ENCODE measurements around the gene DOC2B.
A peak's percentile ranks its signal among the peaks of the same experiment; 100 is the strongest.
"Not testable (repeated sequence)": the region's sequence is repeated elsewhere in the genome, so short reads cannot be mapped to it uniquely, and the experiment has no call there.

The DOC2B gene

GRCh38 chr17:144936-145670 is 36.3 kb downstream of the DOC2B start:
- DNase-seq (ENCODE audit: low read depth): no peak

GRCh38 chr17:143785-144281 is 37.6 kb downstream of the DOC2B start:
- DNase-seq (ENCODE audit: low read depth): peak; percentile 21

- no peak for DNase-seq (ENCODE audit: low read depth)
Measured at GRCh38 chr17:142876-143784, 38.3 kb downstream of the DOC2B start.

- DNase-seq (ENCODE audit: low read depth): no peak
Measured at GRCh38 chr17:142102-142661, 39.3 kb downstream of the DOC2B start.

GRCh38 chr17:139401-140205 is 41.8 kb downstream of the DOC2B start:
- DNase-seq (ENCODE audit: low read depth): not testable (repeated sequence)

- DNase-seq (ENCODE audit: low read depth): not testable (repeated sequence)
Measured at GRCh38 chr17:137166-137807, 44.2 kb downstream of the DOC2B start, which contains the start of gene SCGB1C2. TSS of gene SCGB1C2 (plus strand) at chr17:137569. CDS start at chr17:137591, 22 bp downstream.

- not testable (repeated sequence) for DNase-seq (ENCODE audit: low read depth)
Measured at GRCh38 chr17:136531-136930, 44.9 kb downstream of the DOC2B start.

GRCh38 chr17:135895-136294 is 45.6 kb downstream of the DOC2B start:
- DNase-seq (ENCODE audit: low read depth): not testable (repeated sequence)

- DNase-seq (ENCODE audit: low read depth): not testable (repeated sequence)
Measured at GRCh38 chr17:135022-135421, 46.4 kb downstream of the DOC2B start.

- DNase-seq (ENCODE audit: low read depth): not testable (repeated sequence)
Measured at GRCh38 chr17:134332-134785, 47.1 kb downstream of the DOC2B start.

- DNase-seq (ENCODE audit: low read depth): not testable (repeated sequence)
Measured at GRCh38 chr17:133932-134331, 47.5 kb downstream of the DOC2B start.

- DNase-seq (ENCODE audit: low read depth): not testable (repeated sequence)
Measured at GRCh38 chr17:118339-118917, 63.0 kb downstream of the DOC2B start.

- not testable (repeated sequence) for DNase-seq (ENCODE audit: low read depth)
Measured at GRCh38 chr17:113111-113510, 68.3 kb downstream of the DOC2B start.
